SK-N-SH (cell line): ENCODE results near the gene FAM124A.

Experiments
- POLR2AphosphoS5 ChIP-seq: IDR thresholded peaks from 2 replicates; pipeline ENCODE4 v1.6.1; 2012; ENCODE audit warnings: low read depth, low read length
- TCF12 ChIP-seq: IDR thresholded peaks from 2 replicates; pipeline ENCODE4 v1.4.0; 2012
- TF ChIP-seq, protein P1 (sequence below): IDR thresholded peaks from 2 replicates; pipeline ENCODE4 v1.4.0; 2012; ENCODE audit warnings: low read depth, borderline replicate concordance

DNA sequence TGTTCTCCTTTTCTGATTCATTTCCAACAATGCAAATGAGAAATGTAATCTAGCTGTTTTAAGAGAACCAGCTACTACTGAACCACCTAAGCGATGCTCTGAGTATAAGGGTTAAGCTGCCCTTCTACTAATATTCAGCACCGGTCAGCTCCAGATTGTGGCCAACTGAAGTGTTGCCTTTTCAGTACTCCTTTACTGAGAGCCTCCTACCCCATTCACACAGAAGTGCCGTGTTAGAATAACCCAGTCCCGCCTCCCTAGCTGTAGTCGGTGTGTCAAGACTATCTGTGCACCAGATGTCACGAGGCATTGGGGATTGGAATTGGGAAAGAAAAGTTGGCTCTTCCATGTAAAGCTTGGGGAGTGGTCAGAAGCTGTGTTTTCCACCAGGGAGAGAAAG is 45.4 kb downstream of the FAM124A start:
- TF ChIP-seq, protein P1, sequence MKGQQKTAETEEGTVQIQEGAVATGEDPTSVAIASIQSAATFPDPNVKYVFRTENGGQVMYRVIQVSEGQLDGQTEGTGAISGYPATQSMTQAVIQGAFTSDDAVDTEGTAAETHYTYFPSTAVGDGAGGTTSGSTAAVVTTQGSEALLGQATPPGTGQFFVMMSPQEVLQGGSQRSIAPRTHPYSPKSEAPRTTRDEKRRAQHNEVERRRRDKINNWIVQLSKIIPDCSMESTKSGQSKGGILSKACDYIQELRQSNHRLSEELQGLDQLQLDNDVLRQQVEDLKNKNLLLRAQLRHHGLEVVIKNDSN = no peak
- TF ChIP-seq POLR2AphosphoS5 = no peak
- TF ChIP-seq TCF12 = no peak
